ENCODE measurements around the gene TXNL4A. TPM values are rescaled to one million over a fixed set of nuclear protein-coding genes. Genes with fewer than 3 reads are reported as not detected.
A peak's percentile ranks its signal among the peaks of the same experiment; 100 is the strongest.
"Not testable (repeated sequence)": the region's sequence is repeated elsewhere in the genome, so short reads cannot be mapped to it uniquely, and the experiment has no call there.

Gene TXNL4A
- total RNA-seq, 1 experiment from 2014 or later: 75.9 TPM

GRCh38 chr18:79962835-79963657 lies 25.3 kb downstream of the TXNL4A start:
- H3K27ac Mint-ChIP-seq (ENCODE audit: unreplicated experiment): no peak overlapping the region
- H3K4me3 Mint-ChIP-seq (ENCODE audit: low read depth, unreplicated experiment): peak overlapping the region; percentile 69
- H3K9me3 Mint-ChIP-seq (ENCODE audit: low read depth, unreplicated experiment): no peaks in the 10 kb centered on the region
- intact Hi-C loops (cut with micrococcal nuclease; ENCODE audit: unreplicated experiment): no loop called here
- H3K27me3 Mint-ChIP-seq (ENCODE audit: unreplicated experiment): no peaks in the 10 kb centered on the region
- H3K36me3 Mint-ChIP-seq (ENCODE audit: insufficient read depth, unreplicated experiment): peaks cover 34% of the 10 kb centered on the region
- BruUV-seq (replicated peaks): no TSS peak
- TF ChIP-seq CTCF (IDR thresholded peaks at IDR 0.05; ENCODE audit: unreplicated experiment): no peak
- H3K4me1 Mint-ChIP-seq (ENCODE audit: low read depth, unreplicated experiment): peaks cover 24% of the 10 kb centered on the region
- no peak for DNase-seq
- CTCF ChIA-PET: interaction anchor here (0.8 kb wide), 1 partner anchor 25 kb away, joined by 3 read pairs; no protein-coding TSS in a partner anchor

- H3K27me3 Mint-ChIP-seq (ENCODE audit: unreplicated experiment): no peaks in the 10 kb centered on the region
- peaks cover 27% of the 10 kb centered on the region for H3K36me3 Mint-ChIP-seq (ENCODE audit: insufficient read depth, unreplicated experiment)
- peak; percentile 63 for DNase-seq
- TF ChIP-seq CTCF (IDR thresholded peaks at IDR 0.05; ENCODE audit: unreplicated experiment): no peak
- peaks cover 24% of the 10 kb centered on the region for H3K4me1 Mint-ChIP-seq (ENCODE audit: low read depth, unreplicated experiment)
- no peaks in the 10 kb centered on the region for H3K9me3 Mint-ChIP-seq (ENCODE audit: low read depth, unreplicated experiment)
- no peak overlapping the region for H3K27ac Mint-ChIP-seq (ENCODE audit: unreplicated experiment)
- intact Hi-C loops (cut with micrococcal nuclease; ENCODE audit: unreplicated experiment): no loop called here
- BruUV-seq (replicated peaks): no TSS peak
- peak overlapping the region; percentile 69 for H3K4me3 Mint-ChIP-seq (ENCODE audit: low read depth, unreplicated experiment)
- CTCF ChIA-PET: no interaction called here
Observed at GRCh38 chr18:79962311-79962710, 26.1 kb downstream of the TXNL4A start.

DNA sequence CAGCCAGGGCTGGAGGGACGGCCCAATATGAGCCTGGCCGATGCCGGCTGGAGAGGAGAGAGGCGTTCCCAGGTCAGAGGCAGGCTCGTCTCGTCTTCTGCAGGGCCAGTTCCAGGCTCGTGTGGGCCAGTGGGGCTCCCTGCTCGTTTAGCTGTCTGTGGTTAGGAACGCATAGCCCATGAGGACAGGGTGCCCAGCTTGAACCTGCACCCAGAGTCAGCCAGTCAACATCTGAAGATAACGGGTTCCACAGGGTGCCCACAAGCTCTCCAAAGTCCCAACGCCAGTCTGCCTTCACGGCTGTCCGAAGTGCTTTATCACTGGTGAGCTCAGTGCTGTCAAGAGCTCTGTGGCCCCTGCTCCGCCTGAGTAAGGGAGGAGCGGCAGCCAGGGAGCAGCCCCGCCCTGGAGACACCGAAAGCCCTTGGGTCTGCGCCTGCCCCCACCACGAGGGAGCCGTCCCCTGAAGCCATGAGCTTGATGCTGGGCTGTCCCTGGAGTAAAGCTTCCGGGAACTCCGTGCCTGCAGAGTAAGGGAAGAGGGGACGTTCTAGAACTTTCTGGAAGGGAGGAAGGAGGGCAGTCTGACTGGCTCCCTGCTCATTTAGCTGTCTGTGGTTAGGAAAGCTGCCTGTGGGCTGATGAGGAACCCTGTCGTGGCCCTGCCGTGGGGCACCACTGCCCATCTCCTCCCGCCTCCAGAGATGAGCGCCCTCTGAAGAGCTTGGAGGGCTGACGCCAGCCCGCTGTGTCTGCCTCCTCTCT lies 26.7 kb downstream of the TXNL4A start:
- BruUV-seq (replicated peaks): no TSS peak
- Mint-ChIP-seq H3K27me3 (ENCODE audit: unreplicated experiment) (no peaks in the 10 kb centered on the region), H3K36me3 (ENCODE audit: insufficient read depth, unreplicated experiment) (peaks cover 22% of the 10 kb centered on the region), H3K9me3 (ENCODE audit: low read depth, unreplicated experiment) (no peaks in the 10 kb centered on the region), H3K4me3 (ENCODE audit: low read depth, unreplicated experiment) (peak overlapping the region; percentile 69), H3K27ac (ENCODE audit: unreplicated experiment) (no peak overlapping the region), H3K4me1 (ENCODE audit: low read depth, unreplicated experiment) (peaks cover 24% of the 10 kb centered on the region)
- intact Hi-C loops (cut with micrococcal nuclease; ENCODE audit: unreplicated experiment): loop anchor here (2.0 kb wide), 1 partner anchor 281 kb away; no protein-coding TSS in a partner anchor
- DNase-seq: no peak
- CTCF ChIA-PET: no interaction called here
- TF ChIP-seq CTCF (IDR thresholded peaks at IDR 0.05; ENCODE audit: unreplicated experiment): no peak

DNA sequence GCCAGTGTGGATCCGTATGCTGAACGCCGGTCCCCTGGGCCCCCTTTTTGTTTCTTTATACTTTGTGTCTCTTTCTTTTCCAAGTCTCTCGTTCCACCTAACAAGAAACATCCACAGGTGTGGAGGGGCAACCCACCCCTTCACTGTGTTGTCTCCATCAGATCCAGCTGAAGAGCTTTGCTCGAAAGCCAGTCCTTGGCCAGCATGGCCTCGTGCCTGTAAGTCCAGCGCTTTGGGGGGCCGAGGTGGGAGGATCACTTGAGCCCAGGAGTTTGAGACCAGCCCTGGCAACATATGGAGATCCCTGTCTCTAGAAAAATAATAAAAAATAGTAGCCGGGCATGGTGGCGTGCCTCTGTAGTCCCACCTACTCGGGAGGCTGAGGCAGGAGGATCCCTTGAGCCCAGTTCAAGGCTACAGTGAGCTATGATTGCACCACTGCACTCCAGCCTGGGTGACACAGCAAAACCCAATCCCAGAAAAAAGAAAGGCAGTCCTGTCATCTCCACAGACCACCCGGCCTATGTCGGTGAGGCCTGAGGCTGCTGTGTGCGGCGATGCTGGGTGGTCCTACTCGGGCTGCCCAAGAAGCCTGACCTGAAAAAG lies 27.3 kb downstream of the TXNL4A start:
- Mint-ChIP-seq H3K4me1 (ENCODE audit: low read depth, unreplicated experiment) (peaks cover 24% of the 10 kb centered on the region), H3K9me3 (ENCODE audit: low read depth, unreplicated experiment) (no peaks in the 10 kb centered on the region), H3K27me3 (ENCODE audit: unreplicated experiment) (no peaks in the 10 kb centered on the region), H3K27ac (ENCODE audit: unreplicated experiment) (no peak overlapping the region), H3K36me3 (ENCODE audit: insufficient read depth, unreplicated experiment) (peaks cover 21% of the 10 kb centered on the region), H3K4me3 (ENCODE audit: low read depth, unreplicated experiment) (no peak overlapping the region)
- BruUV-seq (replicated peaks): no TSS peak
- intact Hi-C loops (cut with micrococcal nuclease; ENCODE audit: unreplicated experiment): loop anchor here (2.0 kb wide), 1 partner anchor 280 kb away; no protein-coding TSS in a partner anchor
- TF ChIP-seq CTCF (IDR thresholded peaks at IDR 0.05; ENCODE audit: unreplicated experiment): no peak
- CTCF ChIA-PET: no interaction called here
- no peak for DNase-seq

GRCh38 chr18:79960161-79960801 lies 28.1 kb downstream of the TXNL4A start:
- DNase-seq: peak; percentile 32
- H3K9me3 Mint-ChIP-seq (ENCODE audit: low read depth, unreplicated experiment); CTCF ChIA-PET; H3K4me3 Mint-ChIP-seq (ENCODE audit: low read depth, unreplicated experiment); H3K27me3 Mint-ChIP-seq (ENCODE audit: unreplicated experiment); BruUV-seq (replicated peaks); H3K27ac Mint-ChIP-seq (ENCODE audit: unreplicated experiment): not testable (repeated sequence)
- H3K4me1 Mint-ChIP-seq (ENCODE audit: low read depth, unreplicated experiment): peaks cover 24% of the 10 kb centered on the region
- H3K36me3 Mint-ChIP-seq (ENCODE audit: insufficient read depth, unreplicated experiment): peaks cover 13% of the 10 kb centered on the region
- intact Hi-C loops (cut with micrococcal nuclease; ENCODE audit: unreplicated experiment): loop anchor here (2.0 kb wide), 1 partner anchor 279 kb away; no protein-coding TSS in a partner anchor
